Measurements from ENCODE around the gene DYRK2.
A peak's percentile ranks its signal among the peaks of the same experiment; 100 is the strongest.

Gene DYRK2

GRCh38 chr12:67648521-67649260, at the start of gene DYRK2:
DYRK2 (plus strand) TSS chr12:67648745; CDS start chr12:67649134, 389 bp downstream.
- peak; percentile 55 to 92 for DNase-seq

DNA sequence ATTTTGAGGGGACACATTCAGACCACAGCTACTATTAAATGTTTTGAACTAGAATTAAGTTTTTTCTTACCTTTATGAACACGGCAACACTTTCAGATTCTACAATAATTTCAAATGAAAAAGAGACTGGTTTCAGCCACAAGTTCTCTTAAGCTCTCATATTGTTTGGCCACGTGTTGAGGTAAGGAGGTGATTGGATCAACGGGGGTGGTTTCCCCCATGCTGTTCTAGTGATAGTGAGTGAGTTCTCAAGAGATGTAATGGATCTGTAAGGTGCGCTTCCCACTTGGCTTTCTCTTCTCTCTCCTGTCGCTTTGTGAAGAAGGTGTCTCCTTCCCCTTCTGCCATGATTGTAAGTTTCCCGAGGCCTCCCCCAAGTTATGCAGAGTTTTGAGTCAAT, 48.9 kb upstream of the DYRK2 start:
- no peak for DNase-seq

GRCh38 chr12:67601126-67601525, 47.4 kb upstream of the DYRK2 start:
- DNase-seq = no peak

DNA sequence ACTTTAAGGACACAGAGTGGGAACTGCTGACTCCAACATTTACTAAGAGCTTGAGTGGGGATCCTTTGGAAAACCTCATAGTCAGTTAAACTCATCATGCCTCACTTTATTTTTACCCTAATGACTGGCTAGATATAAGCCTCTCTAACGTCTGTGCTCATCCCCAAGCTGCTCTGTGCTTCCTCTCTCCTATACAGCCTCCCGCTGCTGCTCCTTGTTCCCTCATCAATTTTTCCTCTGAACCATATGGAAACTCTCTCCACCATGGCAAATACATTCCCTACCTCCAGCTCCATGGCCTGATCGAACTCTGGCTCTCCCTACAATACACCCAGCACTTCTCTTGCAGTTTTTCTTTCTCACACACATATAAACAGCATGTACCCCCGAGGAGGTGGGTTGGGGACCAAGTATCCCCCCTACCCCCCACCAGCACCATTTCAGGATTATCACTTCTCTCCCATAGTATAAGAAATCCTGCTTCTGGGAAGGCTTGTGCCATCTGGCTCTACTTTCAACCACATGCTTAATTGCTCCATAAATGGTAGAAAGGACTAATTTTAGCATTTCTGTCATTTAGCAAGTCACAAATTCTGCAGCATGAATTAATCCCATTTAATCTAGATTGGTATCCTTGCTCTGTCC, 39.2 kb upstream of the DYRK2 start:
- no peak for DNase-seq

GRCh38 chr12:67613040-67613439, 35.5 kb upstream of the DYRK2 start:
- no peak for DNase-seq

- no peak for DNase-seq
These were observed 30.9 kb upstream of the DYRK2 start for GRCh38 chr12:67617629-67618028.

GRCh38 chr12:67618303-67618702, 30.2 kb upstream of the DYRK2 start:
- DNase-seq = no peak

DNA sequence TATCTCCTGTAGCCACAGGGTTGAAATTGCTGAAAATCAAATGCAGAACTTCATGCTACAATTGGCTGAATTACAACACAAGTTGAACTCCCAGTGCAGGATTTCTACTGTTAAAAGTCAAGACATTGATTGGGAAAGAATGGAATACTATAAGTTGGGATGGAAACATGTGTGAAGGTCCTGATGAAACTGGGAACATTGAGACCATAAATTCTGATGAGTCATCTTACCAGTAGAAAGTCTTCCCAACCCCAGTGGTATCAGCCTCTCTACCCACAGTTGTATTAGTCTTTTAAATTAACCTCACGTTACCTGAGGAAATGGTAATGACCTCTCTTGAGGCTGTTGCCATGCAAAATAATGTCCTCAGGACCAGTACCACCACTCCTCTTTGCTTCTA, 27.4 kb upstream of the DYRK2 start:
- DNase-seq = no peak

DNA sequence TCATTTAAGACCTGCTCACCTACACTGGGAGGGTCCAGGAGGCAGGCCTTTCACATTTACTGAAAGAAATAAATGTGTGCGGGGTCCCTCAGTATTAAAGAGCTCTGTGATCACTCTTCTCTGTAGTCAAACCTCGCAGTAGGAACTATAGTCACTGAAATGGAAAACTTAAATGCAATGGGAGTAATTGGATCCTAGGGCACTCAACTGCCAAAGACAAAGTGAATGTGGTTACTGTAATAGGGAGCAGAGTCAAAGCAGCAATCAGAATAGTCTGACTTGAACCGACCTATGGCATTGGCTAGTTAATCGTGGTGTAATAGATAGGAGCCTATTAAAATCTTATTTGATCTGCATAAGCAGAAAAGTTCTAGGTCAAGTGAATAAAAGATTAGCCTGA, 26.6 kb upstream of the DYRK2 start:
- DNase-seq = no peak

- DNase-seq = no peak
These were observed 25.3 kb upstream of the DYRK2 start for GRCh38 chr12:67623259-67623658.

GRCh38 chr12:67624355-67624754, 24.2 kb upstream of the DYRK2 start:
- DNase-seq = no peak

- DNase-seq = no peak
These were observed 23.5 kb upstream of the DYRK2 start for GRCh38 chr12:67625004-67625403.

DNA sequence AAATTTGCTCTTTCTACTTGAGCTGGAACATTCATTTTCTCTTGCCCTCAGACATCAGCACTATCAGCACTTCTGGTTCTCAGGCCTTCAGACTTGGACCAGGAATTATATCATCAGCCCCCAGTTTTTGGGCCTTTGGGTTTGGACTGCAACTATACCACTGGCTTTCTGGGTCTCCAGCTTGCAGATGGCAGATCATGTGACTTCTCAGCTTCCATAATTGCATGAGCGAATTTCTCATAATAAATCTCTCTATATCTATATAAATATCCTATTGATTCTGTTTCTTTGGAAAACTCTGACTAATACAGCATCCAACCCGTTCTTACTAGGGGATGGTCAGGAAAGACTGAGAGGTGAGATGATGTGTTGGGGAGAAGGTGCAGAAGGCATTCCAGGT, 22.4 kb upstream of the DYRK2 start:
- DNase-seq = no peak

GRCh38 chr12:67630373-67631088, 18.0 kb upstream of the DYRK2 start:
- no peak for DNase-seq

DNA sequence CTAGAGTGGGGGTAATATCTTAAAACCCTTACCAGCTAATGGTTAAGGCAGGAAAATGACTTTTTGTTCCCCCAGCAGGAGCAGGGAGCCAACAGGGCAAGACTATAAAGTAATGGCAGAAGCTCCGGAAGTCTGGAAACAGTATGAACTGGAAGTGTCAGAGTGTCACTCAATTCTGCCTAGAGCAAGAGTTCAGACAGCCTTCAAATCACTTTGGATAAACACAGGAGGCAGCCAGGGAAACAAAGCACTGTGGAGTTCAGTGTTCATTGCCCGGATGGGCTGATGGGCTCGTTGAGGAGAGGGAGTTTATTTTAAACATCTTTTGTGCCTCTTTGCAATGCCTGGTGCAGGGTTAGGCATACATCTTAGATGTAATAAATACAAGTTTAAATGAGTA, 16.5 kb upstream of the DYRK2 start:
- DNase-seq = no peak

DNA sequence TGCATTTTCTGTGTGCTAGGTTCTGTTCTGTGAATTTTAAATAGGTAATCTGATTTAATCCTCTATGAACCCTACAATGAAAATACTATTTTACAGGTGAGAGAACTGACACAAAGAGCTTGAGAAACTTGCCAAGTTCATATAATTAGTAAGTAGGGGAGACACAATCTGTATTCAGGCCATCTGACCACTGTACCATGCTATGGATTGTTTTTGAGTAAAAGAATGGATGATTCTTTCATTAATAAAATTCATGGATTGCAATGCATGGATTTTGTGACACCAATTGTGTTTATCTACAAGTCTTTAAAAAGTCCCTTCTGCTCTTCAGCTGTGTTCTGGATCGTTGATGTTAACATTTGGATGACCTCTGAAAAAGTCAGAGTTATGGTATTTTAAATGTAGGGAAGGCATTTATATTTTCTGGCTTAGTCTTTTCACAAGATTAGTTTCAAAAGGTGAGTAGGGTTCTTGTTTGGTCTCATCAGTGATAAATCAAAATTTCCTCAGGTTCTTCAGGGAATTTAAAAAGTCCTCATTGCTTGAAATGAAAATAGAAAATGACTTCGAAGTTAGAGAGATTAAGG, 15.4 kb upstream of the DYRK2 start:
- DNase-seq = no peak

DNA sequence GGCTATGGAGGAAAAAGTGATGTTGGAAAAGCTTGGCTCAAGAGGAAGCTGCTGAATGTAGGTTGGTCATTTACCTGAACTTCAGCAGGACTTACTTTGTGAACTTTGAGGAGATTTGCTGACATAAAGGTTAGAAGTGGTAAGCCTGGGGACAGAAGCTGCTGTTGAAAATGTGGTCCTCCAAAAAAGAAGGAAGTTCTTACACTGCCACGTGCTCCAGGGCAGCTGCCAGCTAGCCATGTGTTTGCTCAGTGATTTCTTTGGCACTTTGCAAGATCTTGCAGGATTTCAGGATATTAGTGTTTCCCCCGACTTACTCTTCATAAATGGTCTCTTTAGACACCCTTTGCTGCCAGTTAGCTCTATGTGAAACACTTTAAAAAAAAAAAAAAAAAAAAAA, 14.8 kb upstream of the DYRK2 start:
- no peak for DNase-seq

DNA sequence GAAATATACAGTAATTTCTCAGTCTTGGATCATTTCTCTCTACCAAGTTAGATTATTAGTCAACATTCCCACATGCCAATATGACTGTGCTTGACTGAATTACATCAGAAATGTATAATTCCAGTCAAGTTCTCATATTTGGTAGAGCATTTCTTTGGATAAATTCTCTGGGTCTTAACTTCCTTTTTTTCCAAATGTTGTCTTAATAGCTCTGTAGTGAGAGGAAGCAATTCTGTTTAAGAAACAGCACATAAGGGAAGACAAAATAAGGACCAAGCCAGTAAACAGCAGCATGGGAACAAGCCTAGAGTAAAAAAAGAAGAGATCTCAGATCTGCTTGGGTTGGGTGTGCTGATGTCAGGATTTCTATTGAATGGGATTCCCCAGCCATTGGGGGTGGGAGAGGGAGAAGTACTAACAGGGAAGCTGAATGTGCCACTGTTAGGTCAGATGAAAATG, 14.2 kb upstream of the DYRK2 start:
- DNase-seq = no peak

GRCh38 chr12:67637718-67638117, 10.8 kb upstream of the DYRK2 start:
- no peak for DNase-seq

DNA sequence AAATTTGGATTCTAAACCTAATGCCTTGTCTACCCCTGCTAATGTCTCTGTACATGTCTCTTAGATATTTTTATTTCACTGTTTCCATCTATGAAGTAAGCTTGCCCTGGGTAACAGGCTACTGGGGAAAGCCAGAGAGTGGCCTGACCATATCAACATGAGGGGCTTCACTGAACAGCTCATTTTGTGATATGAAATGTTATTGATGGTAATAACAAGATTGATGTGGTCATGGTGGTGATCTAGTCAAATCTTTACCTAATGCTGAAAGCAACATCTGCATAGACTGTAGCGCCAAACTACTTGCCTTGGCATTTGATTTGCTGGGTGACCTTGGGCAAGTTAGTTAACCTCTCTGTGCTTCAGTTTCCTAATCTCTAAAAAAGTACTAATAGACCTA, 9.9 kb upstream of the DYRK2 start:
- no peak for DNase-seq

- DNase-seq = no peak
These were observed 7.7 kb upstream of the DYRK2 start for GRCh38 chr12:67640863-67641262.

DNA sequence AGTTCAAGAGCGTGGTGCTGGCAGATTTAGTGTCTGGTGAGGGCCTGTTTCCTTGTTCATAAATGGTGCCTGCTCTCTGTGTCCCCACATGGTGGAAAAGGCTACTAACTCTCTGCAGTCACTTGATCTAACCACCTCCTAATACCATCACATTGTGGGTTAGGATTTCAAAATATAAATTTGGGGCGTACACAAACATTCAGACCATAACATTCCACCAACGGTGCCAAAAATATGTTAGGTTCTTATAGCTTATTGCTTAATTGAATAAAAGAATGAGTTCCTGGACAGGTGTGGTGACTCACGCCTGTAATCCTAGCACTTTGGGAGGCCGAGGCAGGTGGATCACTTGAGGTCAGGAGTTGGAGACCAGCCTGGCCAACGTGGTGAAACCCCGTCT, 3.4 kb upstream of the DYRK2 start:
- no peak for DNase-seq

DNA sequence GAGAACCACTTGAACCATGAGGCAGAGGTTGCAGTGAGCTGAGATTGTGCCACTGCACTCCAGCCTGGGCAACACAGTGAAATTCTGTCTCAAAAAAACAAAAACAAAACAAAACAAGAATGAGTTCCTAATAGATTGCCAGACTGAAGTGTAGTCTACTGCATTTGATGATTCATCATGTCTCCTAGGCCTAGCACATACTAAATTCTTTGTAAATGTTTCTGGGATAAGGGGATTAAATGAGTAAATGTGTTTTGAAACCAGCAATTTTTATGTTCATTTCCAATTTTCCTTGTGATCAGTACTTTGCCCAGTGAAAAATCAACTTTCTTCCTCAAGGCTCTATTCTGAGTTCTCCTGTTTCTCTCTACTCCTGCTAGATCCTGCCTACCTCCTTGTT, 2.9 kb upstream of the DYRK2 start:
- no peak for DNase-seq

DNA sequence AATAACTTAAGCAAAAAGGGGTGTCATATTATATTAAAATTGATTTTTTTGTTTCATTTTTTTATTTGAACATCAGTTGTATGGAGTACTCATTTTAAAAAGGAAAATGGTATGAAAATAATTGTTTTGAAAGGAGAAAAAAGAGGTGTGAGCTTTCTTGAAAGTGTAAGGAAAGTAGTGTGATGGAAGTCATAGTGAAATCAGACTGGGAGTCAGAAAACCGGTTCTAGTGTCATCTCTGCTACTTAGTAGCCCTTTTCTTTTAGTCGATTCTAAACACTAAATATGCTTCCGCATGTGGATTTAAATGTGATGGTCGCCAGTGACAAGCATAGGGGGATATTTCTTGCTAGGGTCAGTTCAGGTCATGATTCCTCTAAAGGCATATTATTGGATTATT, 1.8 kb upstream of the DYRK2 start:
- DNase-seq = no peak
